Activated naive CD4-positive, alpha-beta T cell treated with anti-CD3 and anti-CD28 coated beads, Interleukin-2, amount 50 U/mL, for 16 hours (primary cell): ENCODE data around the gene B4GALT1.

Experiments
- DNase-seq: peaks from one replicate; pipeline ENCODE4 v3.0.0-alpha.2; 2020

Gene B4GALT1

GRCh38 chr9:33123407-33124031 lies 43.6 kb downstream of the B4GALT1 start:
- DNase-seq = no peak

- DNase-seq = no peak
Observed at GRCh38 chr9:33120620-33121019, 46.5 kb downstream of the B4GALT1 start.

- DNase-seq = no peak
Observed at GRCh38 chr9:33117796-33118195, 49.3 kb downstream of the B4GALT1 start.

- no peak for DNase-seq
Observed at GRCh38 chr9:33117306-33117705, 49.8 kb downstream of the B4GALT1 start.

GRCh38 chr9:33116860-33117259 lies 50.3 kb downstream of the B4GALT1 start:
- DNase-seq = no peak

- no peak for DNase-seq
Observed at GRCh38 chr9:33114746-33115145, 52.4 kb downstream of the B4GALT1 start.

GRCh38 chr9:33113799-33114547 lies 53.2 kb downstream of the B4GALT1 start:
- DNase-seq = no peak

- no peak for DNase-seq
Observed at GRCh38 chr9:33112094-33112493, 55.0 kb downstream of the B4GALT1 start.

- no peak for DNase-seq
Observed at GRCh38 chr9:33111631-33112030, 55.5 kb downstream of the B4GALT1 start.

- no peak for DNase-seq
Observed at GRCh38 chr9:33110686-33111085, 56.5 kb downstream of the B4GALT1 start.

GRCh38 chr9:33109850-33110595 lies 57.1 kb downstream of the B4GALT1 start:
- DNase-seq = no peak

GRCh38 chr9:33109097-33109496 lies 58.0 kb downstream of the B4GALT1 start:
- no peak for DNase-seq

GRCh38 chr9:33108472-33108871 lies 58.7 kb downstream of the B4GALT1 start:
- DNase-seq = no peak

- no peak for DNase-seq
Observed at GRCh38 chr9:33107762-33108161, 59.4 kb downstream of the B4GALT1 start.

- DNase-seq = no peak
Observed at GRCh38 chr9:33106827-33107621, 60.1 kb downstream of the B4GALT1 start.

- DNase-seq = no peak
Observed at GRCh38 chr9:33106372-33106771, 60.8 kb downstream of the B4GALT1 start.

- DNase-seq = no peak
Observed at GRCh38 chr9:33105959-33106358, 61.2 kb downstream of the B4GALT1 start.

- DNase-seq = no peak
Observed at GRCh38 chr9:33105504-33105903, 61.6 kb downstream of the B4GALT1 start.

GRCh38 chr9:33104401-33104800 lies 62.7 kb downstream of the B4GALT1 start:
- DNase-seq = no peak

- no peak for DNase-seq
Observed at GRCh38 chr9:33103501-33104281, 63.4 kb downstream of the B4GALT1 start.

- DNase-seq = no peak
Observed at GRCh38 chr9:33102551-33103210, 64.5 kb downstream of the B4GALT1 start.
